H9 (cell line): ENCODE measurements around the gene PLCZ1. TPM values are rescaled to one million over a fixed set of nuclear protein-coding genes. Genes with fewer than 3 reads are reported as not detected.
A peak's percentile ranks its signal among the peaks of the same experiment; 100 is the strongest.

ENCODE experiments used
- DNase-seq: peaks from one replicate; pipeline ENCODE4 v3.0.0-alpha.2; 2017
- H2AFZ ChIP-seq: one replicate; pipeline ENCODE4 v1.6.1; 2013; ENCODE audit warnings: mild to moderate bottlenecking, low read length, control low read depth, moderate library complexity
- H2AK5ac ChIP-seq: 2 replicates; pipeline ENCODE4 v1.6.1; 2013; ENCODE audit warnings: low read length, control low read depth, mixed read lengths; ENCODE audit not compliant: insufficient read length
- H2BK120ac ChIP-seq: one replicate; pipeline ENCODE4 v1.6.1; 2013; ENCODE audit warnings: low read depth, mild to moderate bottlenecking, low read length, control low read depth, inconsistent platforms; ENCODE audit not compliant: poor library complexity, severe bottlenecking
- H2BK12ac ChIP-seq: 2 replicates; pipeline ENCODE4 v1.6.1; 2013; ENCODE audit warnings: low read length, control low read depth, mixed read lengths, low read depth; ENCODE audit not compliant: insufficient read length
- H2BK15ac ChIP-seq: 2 replicates; pipeline ENCODE4 v1.6.1; 2013; ENCODE audit warnings: low read depth, low read length, control low read depth
- H2BK20ac ChIP-seq: one replicate; pipeline ENCODE4 v1.6.1; 2013; ENCODE audit warnings: low read depth, mild to moderate bottlenecking, low read length, control low read depth, inconsistent platforms; ENCODE audit not compliant: poor library complexity, severe bottlenecking
- H2BK5ac ChIP-seq: 2 replicates; pipeline ENCODE4 v1.6.1; 2013; ENCODE audit warnings: low read length, control low read depth, mixed read lengths; ENCODE audit not compliant: insufficient read length
- H3K14ac ChIP-seq: 2 replicates; pipeline ENCODE4 v1.6.1; 2013; ENCODE audit warnings: low read length, control low read depth; ENCODE audit not compliant: insufficient read depth
- H3K18ac ChIP-seq: 2 replicates; pipeline ENCODE4 v1.6.1; 2013; ENCODE audit warnings: low read depth, mild to moderate bottlenecking, mixed read lengths, low read length, control low read depth; ENCODE audit not compliant: insufficient read length
- H3K23ac ChIP-seq: 2 replicates; pipeline ENCODE4 v1.6.1; 2013; ENCODE audit warnings: low read length, control low read depth, mixed read lengths, low read depth; ENCODE audit not compliant: insufficient read length
- H3K23me2 ChIP-seq: 2 replicates; pipeline ENCODE4 v1.6.1; 2013; ENCODE audit warnings: low read depth, mild to moderate bottlenecking, mixed read lengths, low read length, control low read depth; ENCODE audit not compliant: insufficient read length, poor library complexity, severe bottlenecking
- H3K27ac ChIP-seq: 2 replicates; pipeline ENCODE4 v1.5.1; 2013; ENCODE audit warnings: low read length, control low read depth, mixed read lengths, low read depth; ENCODE audit not compliant: insufficient read length
- H3K27me3 ChIP-seq: 2 replicates; pipeline ENCODE4 v1.6.1; 2013; ENCODE audit warnings: low read length, control low read depth, inconsistent platforms; ENCODE audit not compliant: insufficient read depth
- H3K4ac ChIP-seq: 2 replicates; pipeline ENCODE4 v1.6.1; 2013; ENCODE audit warnings: low read depth, mild to moderate bottlenecking, control low read depth, inconsistent platforms, low read length, moderate library complexity
- H3K4me1 ChIP-seq: 2 replicates; pipeline ENCODE4 v1.6.1; 2013; ENCODE audit warnings: low read length, control low read depth, inconsistent platforms; ENCODE audit not compliant: insufficient read depth
- H3K4me2 ChIP-seq: 2 replicates; pipeline ENCODE4 v1.6.1; 2013; ENCODE audit warnings: low read length, control low read depth, mixed read lengths; ENCODE audit not compliant: insufficient read length, insufficient read depth
- H3K56ac ChIP-seq: 2 replicates; pipeline ENCODE4 v1.6.1; 2013; ENCODE audit warnings: low read depth, mild to moderate bottlenecking, mixed read lengths, low read length, control low read depth; ENCODE audit not compliant: insufficient read length
- H3K79me1 ChIP-seq: 2 replicates; pipeline ENCODE4 v1.6.1; 2013; ENCODE audit warnings: low read depth, mild to moderate bottlenecking, moderate library complexity, low read length, control low read depth, inconsistent platforms; ENCODE audit not compliant: insufficient read depth, poor library complexity, severe bottlenecking
- H3K79me2 ChIP-seq: 2 replicates; pipeline ENCODE4 v1.6.1; 2013; ENCODE audit warnings: low read length, control low read depth, inconsistent platforms; ENCODE audit not compliant: insufficient read depth
- H3K9ac ChIP-seq: 2 replicates; pipeline ENCODE4 v1.6.1; 2013; ENCODE audit warnings: low read length, control low read depth, mixed read lengths; ENCODE audit not compliant: insufficient read length; ENCODE audit errors: extremely low read depth
- H3K9me3 ChIP-seq: one replicate; pipeline ENCODE4 v1.6.1; 2013; ENCODE audit warnings: low read depth, low read length, inconsistent platforms; ENCODE audit not compliant: control insufficient read depth
- H3T11ph ChIP-seq: one replicate; pipeline ENCODE4 v1.6.1; 2013; ENCODE audit warnings: mild to moderate bottlenecking, low read length, control low read depth, inconsistent platforms
- H4K20me1 ChIP-seq: one replicate; pipeline ENCODE4 v1.6.1; 2013; ENCODE audit not compliant: control insufficient read depth, insufficient read length, insufficient read depth
- H4K5ac ChIP-seq: 2 replicates; pipeline ENCODE4 v1.6.1; 2013; ENCODE audit warnings: low read depth, mild to moderate bottlenecking, mixed read lengths, low read length, control low read depth; ENCODE audit not compliant: insufficient read length
- H4K8ac ChIP-seq: replicated peaks from 2 replicates; pipeline ENCODE4 v1.6.1; 2013; ENCODE audit warnings: low read length, control low read depth, mixed read lengths, low read depth; ENCODE audit not compliant: insufficient read length
- H4K91ac ChIP-seq: 2 replicates; pipeline ENCODE4 v1.6.1; 2013; ENCODE audit warnings: low read depth, mild to moderate bottlenecking, moderate library complexity, mixed read lengths, low read length, control low read depth; ENCODE audit not compliant: insufficient read length
- H3K27ac Mint-ChIP-seq, 3 experiments: 2 replicates in 2 of 3; 3 replicates in 1 of 3; pipeline ENCODE4 v1.8.0; 2020 to 2021; ENCODE audit warnings: mixed read lengths in 3 of 3, mild to moderate bottlenecking in 1 of 3, moderate library complexity in 1 of 3
- H3K27me3 Mint-ChIP-seq: 2 replicates; pipeline ENCODE4 v1.8.0; 2021; ENCODE audit warnings: low read depth, mild to moderate bottlenecking, moderate library complexity, mixed read lengths
- H3K36me3 Mint-ChIP-seq, 3 experiments: 2 replicates in 2 of 3; 3 replicates in 1 of 3; pipeline ENCODE4 v1.8.0; 2020 to 2021; ENCODE audit warnings: low read depth in 3 of 3, mixed read lengths in 3 of 3; ENCODE audit not compliant: insufficient read depth in 1 of 3
- H3K4me1 Mint-ChIP-seq, 2 experiments: 2 replicates each; pipeline ENCODE4 v1.8.0; 2020; ENCODE audit warnings: mixed read lengths in 2 of 2
- H3K4me3 Mint-ChIP-seq, 2 experiments: 2 replicates in 1 of 2; 3 replicates in 1 of 2; pipeline ENCODE4 v1.8.0; 2020 to 2021; ENCODE audit warnings: mild to moderate bottlenecking in 2 of 2, mixed read lengths in 2 of 2, moderate library complexity in 1 of 2
- H3K9me3 Mint-ChIP-seq, 2 experiments: 2 replicates in 1 of 2; 3 replicates in 1 of 2; pipeline ENCODE4 v1.8.0; 2020; ENCODE audit warnings: mild to moderate bottlenecking in 2 of 2, mixed read lengths in 2 of 2, moderate library complexity in 1 of 2
- WGBS: extraction: QIAGEN DNeasy Blood & Tissue Kit; methylation state at CpG from one replicate; pipeline ENCODE4 v1.1.7; 2013; ENCODE audit warnings: missing lambda C conversion rate, low lambda C conversion rate, mixed read lengths; ENCODE audit not compliant: insufficient read length; ENCODE audit errors: extremely low coverage; 5-methylcytosine and 5-hydroxymethylcytosine counted together
- total RNA-seq: library from RNA; stranded (reverse); gene quantifications from 2 replicates; pipeline ENCODE4 v1.2.1, GENCODE V29; 2021
- TF ChIP-seq, protein P1 (sequence below): fragments of 200-600 bp; sonication (generic); conservative IDR thresholded peaks from 3 replicates; pipeline ENCODE4 v1.8.0; 2021; ENCODE audit warnings: antibody characterized with exemption, mild to moderate bottlenecking

The PLCZ1 gene
- total RNA-seq, 1 experiment from 2014 or later, result not detected

DNA sequence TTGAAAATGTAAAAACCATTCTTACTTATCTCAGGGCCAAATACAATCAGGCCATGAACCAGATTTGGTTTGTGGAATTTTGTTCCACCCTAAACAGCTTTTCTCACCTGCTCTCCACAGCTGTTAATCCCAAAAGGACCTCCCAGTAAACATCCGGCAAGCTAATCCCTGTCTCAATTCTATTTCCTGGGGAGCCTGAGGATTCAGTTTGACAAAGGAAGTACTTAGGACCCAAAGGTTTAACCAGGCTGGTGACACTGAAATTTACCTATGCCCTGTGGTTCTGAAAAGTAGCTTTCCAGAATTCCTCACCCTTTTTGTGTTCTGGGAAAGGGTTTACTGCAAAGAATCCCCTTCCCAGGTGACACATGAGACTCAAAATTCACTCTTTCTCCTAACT lies 15.1 kb upstream of the PLCZ1 start:
- peaks cover 68 to 70% of the 10 kb centered on the region in 2 experiments for H3K4me1 Mint-ChIP-seq
- no peak overlapping the region for H2AFZ ChIP-seq
- no peaks in the 10 kb centered on the region for H4K20me1 ChIP-seq
- no CpG with 5 or more reads among the region's 1 CpG for WGBS
- H3K56ac ChIP-seq, result no peak overlapping the region
- H3K23me2 ChIP-seq, result no peaks in the 10 kb centered on the region
- H3K14ac ChIP-seq, result no peak overlapping the region
- H3K4ac ChIP-seq, result no peak overlapping the region
- H3K9me3 Mint-ChIP-seq, result no peaks in the 10 kb centered on the region
- H2BK5ac ChIP-seq, result no peak overlapping the region
- H2BK20ac ChIP-seq, result no peak overlapping the region
- no peaks in the 10 kb centered on the region for H3K9me3 ChIP-seq
- no peak overlapping the region for H4K8ac ChIP-seq
- no peak overlapping the region for H3K23ac ChIP-seq
- H3K27ac Mint-ChIP-seq, result peak overlapping the region; percentile 95 to 99 (median 99)
- H2AK5ac ChIP-seq, result no peak overlapping the region
- no peak overlapping the region for H2BK15ac ChIP-seq
- peak; percentile 56 for DNase-seq
- no peaks in the 10 kb centered on the region for H3K79me1 ChIP-seq
- H3K4me3 Mint-ChIP-seq, result peak overlapping the region; percentile 49 to 70; a peak in 4 of 5 replicates
- no peak overlapping the region for H3K4me2 ChIP-seq
- H3K79me2 ChIP-seq, result no peaks in the 10 kb centered on the region
- no peak overlapping the region for H3K9ac ChIP-seq
- peaks cover 0 to 4% (median 2%) of the 10 kb centered on the region in 3 experiments; a peak in 1 of 7 replicates for H3K36me3 Mint-ChIP-seq
- peaks cover 6% of the 10 kb centered on the region; the same call in 1 of the 2 replicates for H3K4me1 ChIP-seq
- peak overlapping the region; percentile 12 for H3K27ac ChIP-seq
- H2BK12ac ChIP-seq, result no peak overlapping the region
- H2BK120ac ChIP-seq, result no peak overlapping the region
- H4K5ac ChIP-seq, result no peak overlapping the region
- no peaks in the 10 kb centered on the region for H3K27me3 Mint-ChIP-seq
- no peak overlapping the region for H3T11ph ChIP-seq
- H3K27me3 ChIP-seq, result no peaks in the 10 kb centered on the region
- H3K18ac ChIP-seq, result no peak overlapping the region
- TF ChIP-seq, protein P1, sequence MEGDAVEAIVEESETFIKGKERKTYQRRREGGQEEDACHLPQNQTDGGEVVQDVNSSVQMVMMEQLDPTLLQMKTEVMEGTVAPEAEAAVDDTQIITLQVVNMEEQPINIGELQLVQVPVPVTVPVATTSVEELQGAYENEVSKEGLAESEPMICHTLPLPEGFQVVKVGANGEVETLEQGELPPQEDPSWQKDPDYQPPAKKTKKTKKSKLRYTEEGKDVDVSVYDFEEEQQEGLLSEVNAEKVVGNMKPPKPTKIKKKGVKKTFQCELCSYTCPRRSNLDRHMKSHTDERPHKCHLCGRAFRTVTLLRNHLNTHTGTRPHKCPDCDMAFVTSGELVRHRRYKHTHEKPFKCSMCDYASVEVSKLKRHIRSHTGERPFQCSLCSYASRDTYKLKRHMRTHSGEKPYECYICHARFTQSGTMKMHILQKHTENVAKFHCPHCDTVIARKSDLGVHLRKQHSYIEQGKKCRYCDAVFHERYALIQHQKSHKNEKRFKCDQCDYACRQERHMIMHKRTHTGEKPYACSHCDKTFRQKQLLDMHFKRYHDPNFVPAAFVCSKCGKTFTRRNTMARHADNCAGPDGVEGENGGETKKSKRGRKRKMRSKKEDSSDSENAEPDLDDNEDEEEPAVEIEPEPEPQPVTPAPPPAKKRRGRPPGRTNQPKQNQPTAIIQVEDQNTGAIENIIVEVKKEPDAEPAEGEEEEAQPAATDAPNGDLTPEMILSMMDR, result no peak
- H4K91ac ChIP-seq, result no peak overlapping the region
